ENCODE results near the gene DTNA. TPM values are rescaled to one million over a fixed set of nuclear protein-coding genes. Genes with fewer than 3 reads are reported as not detected.
"Not testable (repeated sequence)": the region's sequence is repeated elsewhere in the genome, so short reads cannot be mapped to it uniquely, and the experiment has no call there.

Gene DTNA
- total and polyA plus RNA-seq, 4 donors, result 90.4 to 190 (median 131) TPM

GRCh38 chr18:34887881-34888580 lies 177.9 kb downstream of the DTNA start:
- no peak for DNase-seq (ENCODE audit: low read depth in 4 of 6, low spot score in 6 of 6)
- Histone ChIP-seq H3K36me3 (ENCODE audit: control insufficient read depth, insufficient read depth, low read length) (peaks cover 13% of the 10 kb centered on the region), H3K4me1 (ENCODE audit: control insufficient read depth, insufficient read depth, low read length) (no peaks in the 10 kb centered on the region), H3K9me3 (ENCODE audit: control insufficient read depth, insufficient read depth, low read length) (peaks cover under 1% of the 10 kb centered on the region), H3K4me3 (ENCODE audit: low read depth, low read length) (no peak overlapping the region), H3K27me3 (ENCODE audit: control insufficient read depth, insufficient read depth, low read length) (no peaks in the 10 kb centered on the region), H3K27ac (ENCODE audit: low read depth, low read length) (no peak overlapping the region)
- WGBS (ENCODE audit: insufficient coverage), result 94% methylated on average over 2 of the region's 4 CpGs

- H3K36me3 ChIP-seq (ENCODE audit: control insufficient read depth, insufficient read depth, low read length), result peaks cover 10% of the 10 kb centered on the region
Measured at GRCh38 chr18:34890486-34891085, 180.5 kb downstream of the DTNA start.

GRCh38 chr18:34892379-34892778 lies 182.3 kb downstream of the DTNA start:
- Histone ChIP-seq H3K36me3 (ENCODE audit: control insufficient read depth, insufficient read depth, low read length) (peaks cover 8% of the 10 kb centered on the region), H3K27me3 (ENCODE audit: control insufficient read depth, insufficient read depth, low read length) (no peaks in the 10 kb centered on the region), H3K27ac (ENCODE audit: low read depth, low read length) (no peak overlapping the region), H3K9me3 (ENCODE audit: control insufficient read depth, insufficient read depth, low read length) (peaks cover 7% of the 10 kb centered on the region), H3K4me3 (ENCODE audit: low read depth, low read length) (no peak overlapping the region), H3K4me1 (ENCODE audit: control insufficient read depth, insufficient read depth, low read length) (no peaks in the 10 kb centered on the region)
- no peak for DNase-seq (ENCODE audit: low read depth in 4 of 6, low spot score in 6 of 6)
- 100% methylated on average over 2 of the region's 3 CpGs for WGBS (ENCODE audit: insufficient coverage)

More at GRCh38 chr18:34890486-34891085, 180.5 kb downstream of the DTNA start:
- H3K4me3 ChIP-seq (ENCODE audit: low read depth, low read length), result no peak overlapping the region
- whole genome bisulfite sequencing (ENCODE audit: insufficient coverage), result 90% methylated on average over 3 of the region's 6 CpGs
- H3K27ac ChIP-seq (ENCODE audit: low read depth, low read length), result no peak overlapping the region
- H3K4me1 ChIP-seq (ENCODE audit: control insufficient read depth, insufficient read depth, low read length), result no peaks in the 10 kb centered on the region
- H3K27me3 ChIP-seq (ENCODE audit: control insufficient read depth, insufficient read depth, low read length), result no peaks in the 10 kb centered on the region
- no peak for DNase-seq (ENCODE audit: low read depth in 4 of 6, low spot score in 6 of 6)
- peaks cover 7% of the 10 kb centered on the region for H3K9me3 ChIP-seq (ENCODE audit: control insufficient read depth, insufficient read depth, low read length)

GRCh38 chr18:34893239-34893638 lies 183.1 kb downstream of the DTNA start:
- peaks cover 3% of the 10 kb centered on the region for H3K36me3 ChIP-seq (ENCODE audit: control insufficient read depth, insufficient read depth, low read length)
- H3K9me3 ChIP-seq (ENCODE audit: control insufficient read depth, insufficient read depth, low read length), result peaks cover 7% of the 10 kb centered on the region
- H3K4me1 ChIP-seq (ENCODE audit: control insufficient read depth, insufficient read depth, low read length), result no peaks in the 10 kb centered on the region
- H3K4me3 ChIP-seq (ENCODE audit: low read depth, low read length), result no peak overlapping the region
- no peaks in the 10 kb centered on the region for H3K27me3 ChIP-seq (ENCODE audit: control insufficient read depth, insufficient read depth, low read length)
- H3K27ac ChIP-seq (ENCODE audit: low read depth, low read length), result no peak overlapping the region
- no peak for DNase-seq (ENCODE audit: low read depth in 4 of 6, low spot score in 6 of 6)

- Histone ChIP-seq H3K4me3 (ENCODE audit: low read depth, low read length) (no peak overlapping the region), H3K36me3 (ENCODE audit: control insufficient read depth, insufficient read depth, low read length) (no peaks in the 10 kb centered on the region), H3K9me3 (ENCODE audit: control insufficient read depth, insufficient read depth, low read length) (peaks cover 1% of the 10 kb centered on the region), H3K4me1 (ENCODE audit: control insufficient read depth, insufficient read depth, low read length) (no peaks in the 10 kb centered on the region), H3K27me3 (ENCODE audit: control insufficient read depth, insufficient read depth, low read length) (no peaks in the 10 kb centered on the region), H3K27ac (ENCODE audit: low read depth, low read length) (no peak overlapping the region)
- DNase-seq (ENCODE audit: low read depth in 4 of 6, low spot score in 6 of 6), result no peak
Measured at GRCh38 chr18:34901299-34901698, 191.2 kb downstream of the DTNA start.

GRCh38 chr18:34904994-34905393 lies 194.9 kb downstream of the DTNA start:
- Histone ChIP-seq H3K4me3 (ENCODE audit: low read depth, low read length) (no peak overlapping the region), H3K4me1 (ENCODE audit: control insufficient read depth, insufficient read depth, low read length) (no peaks in the 10 kb centered on the region), H3K9me3 (ENCODE audit: control insufficient read depth, insufficient read depth, low read length) (peaks cover 1% of the 10 kb centered on the region), H3K27ac (ENCODE audit: low read depth, low read length) (no peak overlapping the region), H3K27me3 (ENCODE audit: control insufficient read depth, insufficient read depth, low read length) (no peaks in the 10 kb centered on the region), H3K36me3 (ENCODE audit: control insufficient read depth, insufficient read depth, low read length) (no peaks in the 10 kb centered on the region)
- no peak for DNase-seq (ENCODE audit: low read depth in 4 of 6, low spot score in 6 of 6)
- WGBS (ENCODE audit: insufficient coverage), result 50% methylated on average over 2 of the region's 3 CpGs

- DNase-seq (ENCODE audit: low read depth in 4 of 6, low spot score in 6 of 6); H3K27ac ChIP-seq (ENCODE audit: low read depth, low read length); H3K4me3 ChIP-seq (ENCODE audit: low read depth, low read length); H3K36me3 ChIP-seq (ENCODE audit: control insufficient read depth, insufficient read depth, low read length); H3K27me3 ChIP-seq (ENCODE audit: control insufficient read depth, insufficient read depth, low read length); H3K4me1 ChIP-seq (ENCODE audit: control insufficient read depth, insufficient read depth, low read length); H3K9me3 ChIP-seq (ENCODE audit: control insufficient read depth, insufficient read depth, low read length): not testable (repeated sequence)
- no CpG with 5 or more reads among the region's 1 CpG for WGBS (ENCODE audit: insufficient coverage)
Measured at GRCh38 chr18:34906985-34907384, 196.9 kb downstream of the DTNA start.

- Histone ChIP-seq H3K4me1 (ENCODE audit: control insufficient read depth, insufficient read depth, low read length) (no peaks in the 10 kb centered on the region), H3K36me3 (ENCODE audit: control insufficient read depth, insufficient read depth, low read length) (no peaks in the 10 kb centered on the region), H3K27ac (ENCODE audit: low read depth, low read length) (no peak overlapping the region), H3K9me3 (ENCODE audit: control insufficient read depth, insufficient read depth, low read length) (peaks cover 1% of the 10 kb centered on the region), H3K4me3 (ENCODE audit: low read depth, low read length) (no peak overlapping the region), H3K27me3 (ENCODE audit: control insufficient read depth, insufficient read depth, low read length) (no peaks in the 10 kb centered on the region)
- whole genome bisulfite sequencing (ENCODE audit: insufficient coverage), result no CpG with 5 or more reads among the region's 4 CpGs
- no peak for DNase-seq (ENCODE audit: low read depth in 4 of 6, low spot score in 6 of 6)
Measured at GRCh38 chr18:34909637-34910364, 199.7 kb downstream of the DTNA start.

GRCh38 chr18:34911081-34911480 lies 201.0 kb downstream of the DTNA start:
- H3K27ac ChIP-seq (ENCODE audit: low read depth, low read length), result no peak overlapping the region
- no peak for DNase-seq (ENCODE audit: low read depth in 4 of 6, low spot score in 6 of 6)
- no CpG with 5 or more reads among the region's 2 CpGs for WGBS (ENCODE audit: insufficient coverage)

More at GRCh38 chr18:34911081-34911480, 201.0 kb downstream of the DTNA start:
- H3K36me3 ChIP-seq (ENCODE audit: control insufficient read depth, insufficient read depth, low read length), result no peaks in the 10 kb centered on the region
- H3K9me3 ChIP-seq (ENCODE audit: control insufficient read depth, insufficient read depth, low read length), result no peaks in the 10 kb centered on the region
- no peak overlapping the region for H3K4me3 ChIP-seq (ENCODE audit: low read depth, low read length)
- H3K4me1 ChIP-seq (ENCODE audit: control insufficient read depth, insufficient read depth, low read length), result no peaks in the 10 kb centered on the region
- no peaks in the 10 kb centered on the region for H3K27me3 ChIP-seq (ENCODE audit: control insufficient read depth, insufficient read depth, low read length)

Data from spinal cord (tissue), 10 donors.